ENCODE data around the gene PLEKHA4.

DNA sequence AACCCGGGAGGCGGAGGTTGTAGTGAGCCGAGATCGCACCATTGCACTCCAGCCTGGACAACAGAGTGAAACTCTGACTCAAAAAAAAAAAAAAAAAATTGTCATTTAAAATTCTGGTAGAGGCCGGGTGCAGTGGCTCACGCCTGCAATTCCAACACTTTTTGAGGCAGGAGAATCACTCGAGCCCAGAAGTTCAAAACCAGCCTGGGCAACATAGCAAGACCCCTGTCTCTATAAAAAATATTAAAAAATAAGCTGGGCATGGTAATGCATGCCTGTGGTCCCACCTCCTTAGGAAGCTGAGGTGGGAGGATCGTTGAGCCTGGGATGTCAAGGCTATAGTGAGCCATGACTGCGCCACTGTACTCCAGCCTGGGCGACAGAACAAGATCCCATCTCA lies 37.9 kb upstream of the PLEKHA4 start:
- TF ChIP-seq, protein P1, sequence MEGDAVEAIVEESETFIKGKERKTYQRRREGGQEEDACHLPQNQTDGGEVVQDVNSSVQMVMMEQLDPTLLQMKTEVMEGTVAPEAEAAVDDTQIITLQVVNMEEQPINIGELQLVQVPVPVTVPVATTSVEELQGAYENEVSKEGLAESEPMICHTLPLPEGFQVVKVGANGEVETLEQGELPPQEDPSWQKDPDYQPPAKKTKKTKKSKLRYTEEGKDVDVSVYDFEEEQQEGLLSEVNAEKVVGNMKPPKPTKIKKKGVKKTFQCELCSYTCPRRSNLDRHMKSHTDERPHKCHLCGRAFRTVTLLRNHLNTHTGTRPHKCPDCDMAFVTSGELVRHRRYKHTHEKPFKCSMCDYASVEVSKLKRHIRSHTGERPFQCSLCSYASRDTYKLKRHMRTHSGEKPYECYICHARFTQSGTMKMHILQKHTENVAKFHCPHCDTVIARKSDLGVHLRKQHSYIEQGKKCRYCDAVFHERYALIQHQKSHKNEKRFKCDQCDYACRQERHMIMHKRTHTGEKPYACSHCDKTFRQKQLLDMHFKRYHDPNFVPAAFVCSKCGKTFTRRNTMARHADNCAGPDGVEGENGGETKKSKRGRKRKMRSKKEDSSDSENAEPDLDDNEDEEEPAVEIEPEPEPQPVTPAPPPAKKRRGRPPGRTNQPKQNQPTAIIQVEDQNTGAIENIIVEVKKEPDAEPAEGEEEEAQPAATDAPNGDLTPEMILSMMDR (IDR thresholded peaks at IDR 0.05; ENCODE audit: insufficient read depth, low read length): no peak
- TF ChIP-seq POLR2AphosphoS5 (IDR thresholded peaks at IDR 0.05; ENCODE audit: low read depth): no peak

Measured in HL-60 (cell line).